ENCODE data around the gene SLC25A22.
A peak's percentile ranks its signal among the peaks of the same experiment; 100 is the strongest.

The SLC25A22 gene

GRCh38 chr11:798093-798713 lies at the start of gene SLC25A22:
Gene SLC25A22, minus strand, starts transcription at chr11:798281. Its CDS starts 3,275 bp downstream, at chr11:795006.
- DNase-seq (ENCODE audit: low read depth in 2 of 2, low spot score in 1 of 2), result peak; percentile 59 to 63

- DNase-seq (ENCODE audit: low read depth in 2 of 2, low spot score in 1 of 2), result no peak
Measured at GRCh38 chr11:847876-848275, 49.8 kb upstream of the SLC25A22 start.

GRCh38 chr11:846496-847098 lies 48.5 kb upstream of the SLC25A22 start:
- DNase-seq (ENCODE audit: low read depth in 2 of 2, low spot score in 1 of 2), result no peak

GRCh38 chr11:845872-846495 lies 47.9 kb upstream of the SLC25A22 start:
- no peak for DNase-seq (ENCODE audit: low read depth in 2 of 2, low spot score in 1 of 2)

GRCh38 chr11:844693-845644 lies 46.9 kb upstream of the SLC25A22 start:
- DNase-seq (ENCODE audit: low read depth in 2 of 2, low spot score in 1 of 2), result no peak

GRCh38 chr11:843818-844692 lies 46.0 kb upstream of the SLC25A22 start:
- no peak for DNase-seq (ENCODE audit: low read depth in 2 of 2, low spot score in 1 of 2)

GRCh38 chr11:843086-843734 lies 45.1 kb upstream of the SLC25A22 start:
- no peak for DNase-seq (ENCODE audit: low read depth in 2 of 2, low spot score in 1 of 2)

GRCh38 chr11:842370-843002 lies 44.4 kb upstream of the SLC25A22 start, which contains the start of the genes POLR2L and TSPAN4:
Gene POLR2L, minus strand, starts transcription at chr11:842529. Its CDS starts 21 bp downstream, at chr11:842508.
Gene TSPAN4, plus strand, starts transcription at chr11:842852. Its CDS starts 7,453 bp downstream, at chr11:850305.
- peak; percentile 70 to 73 for DNase-seq (ENCODE audit: low read depth in 2 of 2, low spot score in 1 of 2)

- no peak for DNase-seq (ENCODE audit: low read depth in 2 of 2, low spot score in 1 of 2)
Measured at GRCh38 chr11:841981-842369, 43.9 kb upstream of the SLC25A22 start.

GRCh38 chr11:839875-840617 lies 42.0 kb upstream of the SLC25A22 start:
- DNase-seq (ENCODE audit: low read depth in 2 of 2, low spot score in 1 of 2), result no peak

GRCh38 chr11:839280-839623 lies 41.2 kb upstream of the SLC25A22 start:
- DNase-seq (ENCODE audit: low read depth in 2 of 2, low spot score in 1 of 2), result no peak

GRCh38 chr11:838441-839279 lies 40.6 kb upstream of the SLC25A22 start:
- DNase-seq (ENCODE audit: low read depth in 2 of 2, low spot score in 1 of 2), result no peak

- no peak for DNase-seq (ENCODE audit: low read depth in 2 of 2, low spot score in 1 of 2)
Measured at GRCh38 chr11:837990-838307, 39.9 kb upstream of the SLC25A22 start.

GRCh38 chr11:837189-837989 lies 39.3 kb upstream of the SLC25A22 start:
- no peak for DNase-seq (ENCODE audit: low read depth in 2 of 2, low spot score in 1 of 2)

- no peak for DNase-seq (ENCODE audit: low read depth in 2 of 2, low spot score in 1 of 2)
Measured at GRCh38 chr11:836700-837099, 38.6 kb upstream of the SLC25A22 start.

- DNase-seq (ENCODE audit: low read depth in 2 of 2, low spot score in 1 of 2), result no peak
Measured at GRCh38 chr11:836274-836673, 38.2 kb upstream of the SLC25A22 start.

Data from stimulated activated CD8-positive, alpha-beta memory T cell treated with anti-CD3 and anti-CD28 coated beads, Interleukin-4, amount 100 ng/mL, for 4 hours (primary cell).